Measurements from ENCODE around the gene ZNF783. TPM values are rescaled to one million over a fixed set of nuclear protein-coding genes. Genes with fewer than 3 reads are reported as not detected.
"Not testable (repeated sequence)": the region's sequence is repeated elsewhere in the genome, so short reads cannot be mapped to it uniquely, and the experiment has no call there.

The ZNF783 gene
- total and polyA plus RNA-seq, 2 donors: 7.1 to 12.2 TPM

DNA sequence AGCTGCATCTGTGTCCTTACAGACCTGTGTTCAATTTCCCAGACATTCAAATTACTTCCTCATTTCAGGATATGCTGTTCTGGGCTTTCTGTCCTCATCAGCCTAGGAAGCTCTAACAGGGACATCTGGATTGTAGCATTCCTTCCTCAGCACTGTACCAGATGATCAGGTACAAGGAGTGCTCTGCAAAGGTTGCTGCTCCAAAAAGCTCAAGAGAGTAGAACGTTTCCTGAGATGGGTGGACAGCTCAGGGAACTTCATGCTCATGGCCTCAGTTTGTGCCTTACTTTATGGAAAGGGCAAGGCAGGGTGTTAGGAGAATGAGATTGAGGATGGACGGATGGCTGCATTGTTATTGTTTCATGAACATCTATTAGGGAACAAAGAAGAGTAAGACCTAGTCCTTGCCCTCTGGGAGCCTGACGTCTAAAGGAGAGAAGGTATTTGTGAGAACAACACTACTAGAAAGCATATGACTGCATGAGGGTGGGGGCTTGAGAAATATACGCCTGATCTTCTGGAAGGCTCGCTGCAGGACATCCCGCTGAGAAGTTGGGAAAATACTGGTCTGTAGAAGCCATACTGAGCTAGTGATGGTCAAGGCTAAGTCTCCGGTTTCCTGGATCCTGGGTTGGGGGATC, 33.0 kb upstream of the ZNF783 start:
- Histone ChIP-seq H3K27ac (ENCODE audit: low read depth) (no peak overlapping the region), H3K4me1 (ENCODE audit: insufficient read depth) (no peaks in the 10 kb centered on the region), H3K4me3 (ENCODE audit: low read depth, low read length) (no peak overlapping the region), H3K36me3 (ENCODE audit: insufficient read depth) (peaks cover 4% of the 10 kb centered on the region)
- no peak for DNase-seq (ENCODE audit: extremely low spot score)
- WGBS: 58% methylated on average over 7 of the region's 7 CpGs

GRCh38 chr7:149229526-149229925, 32.5 kb upstream of the ZNF783 start:
- no peaks in the 10 kb centered on the region for H3K4me1 ChIP-seq (ENCODE audit: insufficient read depth)
- 71% methylated on average over 6 of the region's 6 CpGs for WGBS
- no peak for DNase-seq (ENCODE audit: extremely low spot score)
- H3K4me3 ChIP-seq (ENCODE audit: low read depth, low read length): no peak overlapping the region
- no peak overlapping the region for H3K27ac ChIP-seq (ENCODE audit: low read depth)
- peaks cover 2% of the 10 kb centered on the region for H3K36me3 ChIP-seq (ENCODE audit: insufficient read depth)

DNA sequence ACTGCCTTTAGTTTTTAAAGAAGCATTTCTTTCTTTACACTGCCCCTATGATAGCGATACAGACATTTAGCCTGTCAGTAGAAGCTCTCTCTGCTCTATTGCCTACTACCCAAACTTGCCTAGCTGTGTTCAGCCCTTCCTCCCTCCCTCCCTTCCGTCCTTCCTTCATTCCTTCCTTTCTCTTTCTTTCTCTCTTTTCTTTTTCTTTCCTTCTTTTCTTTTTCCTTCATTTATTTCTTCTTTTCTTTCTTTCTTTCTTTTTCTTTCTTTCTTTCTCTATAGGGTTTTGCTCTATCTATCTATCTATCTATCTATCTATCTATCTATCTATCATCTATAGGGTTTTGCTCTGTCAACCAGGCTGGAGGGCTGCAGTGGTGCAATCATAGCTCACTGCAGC, 29.6 kb upstream of the ZNF783 start:
- Histone ChIP-seq H3K27ac (ENCODE audit: low read depth) (no peak overlapping the region), H3K4me3 (ENCODE audit: low read depth, low read length) (no peak overlapping the region), H3K36me3 (ENCODE audit: insufficient read depth) (no peaks in the 10 kb centered on the region), H3K4me1 (ENCODE audit: insufficient read depth) (no peaks in the 10 kb centered on the region)
- DNase-seq (ENCODE audit: extremely low spot score): no peak
- WGBS: 80% methylated on average over 2 of the region's 2 CpGs

DNA sequence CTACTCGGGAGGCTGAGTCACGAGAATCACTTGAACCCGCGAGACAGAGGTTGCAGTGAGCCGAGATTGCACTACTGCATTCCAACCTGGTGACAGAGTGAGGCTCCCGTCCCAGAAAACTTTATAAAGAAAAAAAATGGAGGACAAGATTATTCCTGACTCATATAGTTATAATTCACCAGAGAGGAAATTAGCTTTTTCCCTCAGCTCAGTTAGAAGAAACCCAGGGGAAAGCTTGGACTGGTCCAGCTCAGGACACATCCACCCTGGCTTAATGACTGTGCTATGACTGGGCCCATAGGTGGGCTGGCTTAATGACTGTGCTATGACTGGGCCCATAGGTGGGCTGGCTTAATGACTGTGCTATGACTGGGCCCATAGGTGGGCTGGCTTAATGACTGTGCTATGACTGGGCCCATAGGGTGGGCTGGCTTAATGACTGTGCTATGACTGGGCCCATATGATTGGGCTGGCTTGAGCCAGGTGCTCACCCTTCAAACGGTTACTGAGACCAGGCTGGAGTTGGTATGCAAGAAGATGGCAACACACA, 28.3 kb upstream of the ZNF783 start:
- not testable (repeated sequence) for DNase-seq (ENCODE audit: extremely low spot score); H3K4me1 ChIP-seq (ENCODE audit: insufficient read depth); H3K36me3 ChIP-seq (ENCODE audit: insufficient read depth); H3K27ac ChIP-seq (ENCODE audit: low read depth); H3K4me3 ChIP-seq (ENCODE audit: low read depth, low read length)
- WGBS: 67% methylated on average over 7 of the region's 7 CpGs

DNA sequence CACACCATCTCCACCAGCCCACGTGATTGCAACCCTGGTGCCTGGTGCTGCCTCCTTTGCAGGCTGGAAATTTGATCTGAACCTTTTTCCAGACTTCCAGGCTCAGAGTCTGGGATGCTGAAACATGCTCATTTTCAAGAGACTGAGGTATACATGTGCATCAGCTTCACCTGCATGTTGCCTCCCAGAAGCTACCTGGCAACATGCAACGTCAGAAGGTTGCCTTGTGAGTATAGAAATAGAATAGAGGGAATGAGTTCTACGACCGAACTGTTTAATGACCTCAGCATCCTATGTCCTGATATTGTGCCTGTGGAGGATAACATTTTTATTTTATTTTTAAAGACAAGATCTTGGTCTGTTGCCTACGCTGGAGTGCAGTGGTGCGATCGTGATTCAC, 24.5 kb upstream of the ZNF783 start:
- no peak overlapping the region for H3K4me3 ChIP-seq (ENCODE audit: low read depth, low read length)
- no peaks in the 10 kb centered on the region for H3K36me3 ChIP-seq (ENCODE audit: insufficient read depth)
- peaks cover 3% of the 10 kb centered on the region for H3K4me1 ChIP-seq (ENCODE audit: insufficient read depth)
- no peak overlapping the region for H3K27ac ChIP-seq (ENCODE audit: low read depth)
- DNase-seq (ENCODE audit: extremely low spot score): no peak
- WGBS: 80% methylated on average over 7 of the region's 7 CpGs

DNA sequence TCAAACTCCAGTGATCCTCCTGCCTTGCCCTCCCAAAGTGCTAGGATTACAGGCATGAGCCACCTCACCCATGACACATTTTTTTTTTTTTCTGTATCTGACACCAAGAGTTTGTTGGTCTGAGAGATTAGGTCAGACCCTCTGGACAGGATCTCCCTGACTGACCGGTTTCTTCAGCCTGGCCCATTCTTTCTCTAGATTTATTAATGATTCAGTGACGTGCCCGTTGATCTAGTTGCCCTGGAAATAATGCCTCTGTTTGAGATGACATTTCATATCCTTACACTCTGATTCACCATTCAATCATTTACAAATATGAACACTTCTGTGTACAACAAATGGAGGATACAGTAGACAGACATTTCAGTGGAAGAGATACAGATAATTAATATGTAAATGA, 23.9 kb upstream of the ZNF783 start:
- Histone ChIP-seq H3K4me3 (ENCODE audit: low read depth, low read length) (no peak overlapping the region), H3K36me3 (ENCODE audit: insufficient read depth) (no peaks in the 10 kb centered on the region), H3K27ac (ENCODE audit: low read depth) (no peak overlapping the region), H3K4me1 (ENCODE audit: insufficient read depth) (peaks cover 3% of the 10 kb centered on the region)
- no peak for DNase-seq (ENCODE audit: extremely low spot score)
- 74% methylated on average over 3 of the region's 3 CpGs for WGBS

- H3K4me1 ChIP-seq (ENCODE audit: insufficient read depth): peaks cover 3% of the 10 kb centered on the region
- no peaks in the 10 kb centered on the region for H3K36me3 ChIP-seq (ENCODE audit: insufficient read depth)
- H3K27ac ChIP-seq (ENCODE audit: low read depth): peak within 1 kb of the TSS; percentile 63
- under 1% methylated on average over 64 of the region's 64 CpGs for WGBS
- H3K4me3 ChIP-seq (ENCODE audit: low read depth, low read length): peak within 1 kb of the TSS; percentile 90
- DNase-seq (ENCODE audit: extremely low spot score): peak; percentile 72
Measured at GRCh38 chr7:149239345-149240143, 22.5 kb upstream of the ZNF783 start, which contains the start of gene ZNF212. Gene ZNF212 (plus strand): TSS chr7:149239651. CDS start chr7:149239779, 128 bp downstream.

DNA sequence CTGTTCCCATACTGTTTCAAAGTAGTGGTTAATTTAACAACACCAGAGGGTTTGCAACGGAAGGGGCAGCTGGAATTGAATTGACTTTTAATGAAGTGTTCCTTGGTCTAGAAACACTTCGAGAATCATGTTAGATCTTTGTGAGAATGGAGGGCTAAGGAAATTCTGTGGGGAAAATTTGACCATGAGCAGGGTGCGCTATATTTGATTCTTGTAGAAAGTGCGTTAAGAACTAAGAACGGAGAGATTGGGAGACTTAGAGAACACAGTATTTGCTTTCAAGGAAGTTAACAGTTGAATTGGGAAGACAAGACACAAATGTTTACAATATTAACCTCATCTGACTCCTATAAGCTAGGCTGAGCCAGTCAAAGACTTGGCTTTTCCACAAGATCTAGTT, 21.4 kb upstream of the ZNF783 start:
- H3K4me1 ChIP-seq (ENCODE audit: insufficient read depth): peaks cover 3% of the 10 kb centered on the region
- no peak for DNase-seq (ENCODE audit: extremely low spot score)
- WGBS: 74% methylated on average over 5 of the region's 5 CpGs
- peak overlapping the region; percentile 90 for H3K4me3 ChIP-seq (ENCODE audit: low read depth, low read length)
- H3K27ac ChIP-seq (ENCODE audit: low read depth): no peak overlapping the region
- H3K36me3 ChIP-seq (ENCODE audit: insufficient read depth): no peaks in the 10 kb centered on the region

DNA sequence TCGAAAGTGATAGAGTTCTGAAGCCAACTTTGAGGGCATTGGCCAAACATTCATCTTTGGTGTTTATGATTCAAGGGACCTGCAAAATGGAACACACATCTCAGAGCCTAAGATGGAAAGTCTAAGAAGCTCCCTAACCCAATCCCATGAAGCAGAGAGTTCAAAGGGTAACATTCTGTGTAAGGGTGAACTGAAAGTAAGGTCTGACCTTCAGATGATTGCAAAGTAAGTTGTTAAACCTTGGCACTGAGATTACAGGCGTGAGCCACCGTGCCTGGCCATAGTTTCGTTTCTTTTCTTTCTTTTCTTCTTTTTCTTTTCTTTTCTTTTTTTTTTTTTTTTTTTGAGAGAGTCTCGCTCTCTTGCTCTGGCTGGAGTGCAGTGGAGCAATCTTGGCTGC, 20.3 kb upstream of the ZNF783 start:
- DNase-seq (ENCODE audit: extremely low spot score): no peak
- Histone ChIP-seq H3K36me3 (ENCODE audit: insufficient read depth) (no peaks in the 10 kb centered on the region), H3K4me3 (ENCODE audit: low read depth, low read length) (no peak overlapping the region), H3K4me1 (ENCODE audit: insufficient read depth) (peaks cover 3% of the 10 kb centered on the region), H3K27ac (ENCODE audit: low read depth) (no peak overlapping the region)
- WGBS: 96% methylated on average over 5 of the region's 5 CpGs

DNA sequence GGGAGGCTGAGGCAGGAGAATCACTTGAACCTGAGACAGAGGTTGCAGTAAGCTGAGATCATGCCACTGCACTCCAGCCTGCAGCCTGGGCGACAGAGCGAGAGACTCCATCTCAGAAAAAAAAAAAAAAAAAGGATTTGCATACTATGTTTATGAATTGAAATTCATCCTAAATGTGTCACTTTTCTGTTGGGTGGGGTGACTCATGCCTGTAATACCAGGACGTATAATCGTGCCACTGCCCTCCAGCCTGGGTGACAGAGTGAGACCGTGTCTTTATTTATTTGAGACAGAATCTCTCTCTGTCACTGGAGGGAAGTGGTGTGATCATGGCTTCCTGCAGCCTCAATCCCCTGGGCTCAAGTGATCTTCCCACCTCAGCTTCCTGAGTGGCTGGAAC, 16.8 kb upstream of the ZNF783 start:
- Histone ChIP-seq H3K27ac (ENCODE audit: low read depth) (no peak overlapping the region), H3K36me3 (ENCODE audit: insufficient read depth) (no peaks in the 10 kb centered on the region), H3K4me3 (ENCODE audit: low read depth, low read length) (no peak overlapping the region), H3K4me1 (ENCODE audit: insufficient read depth) (peaks cover 3% of the 10 kb centered on the region)
- 79% methylated on average over 5 of the region's 5 CpGs for WGBS
- DNase-seq (ENCODE audit: extremely low spot score): no peak

DNA sequence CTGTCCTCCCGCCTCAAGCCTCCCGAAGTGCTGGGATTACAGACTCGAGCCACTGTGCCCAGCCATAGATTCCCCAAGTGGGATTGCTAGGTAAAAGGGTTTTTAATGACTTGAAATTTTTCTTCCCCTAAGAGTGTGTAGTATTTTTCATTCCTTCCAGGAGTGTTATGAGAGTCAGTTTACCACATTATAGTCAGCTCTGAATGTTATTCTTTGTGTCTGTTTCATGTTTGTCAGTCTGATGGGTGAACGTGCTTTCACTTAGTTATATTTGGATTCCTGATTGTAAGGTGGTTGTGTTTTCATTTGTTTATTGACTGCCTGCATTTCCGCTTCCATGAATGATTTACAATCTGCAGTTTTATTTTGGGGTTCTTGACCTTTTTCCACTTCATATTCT, 16.3 kb upstream of the ZNF783 start:
- WGBS: 83% methylated on average over 5 of the region's 5 CpGs
- no peak overlapping the region for H3K4me3 ChIP-seq (ENCODE audit: low read depth, low read length)

DNA sequence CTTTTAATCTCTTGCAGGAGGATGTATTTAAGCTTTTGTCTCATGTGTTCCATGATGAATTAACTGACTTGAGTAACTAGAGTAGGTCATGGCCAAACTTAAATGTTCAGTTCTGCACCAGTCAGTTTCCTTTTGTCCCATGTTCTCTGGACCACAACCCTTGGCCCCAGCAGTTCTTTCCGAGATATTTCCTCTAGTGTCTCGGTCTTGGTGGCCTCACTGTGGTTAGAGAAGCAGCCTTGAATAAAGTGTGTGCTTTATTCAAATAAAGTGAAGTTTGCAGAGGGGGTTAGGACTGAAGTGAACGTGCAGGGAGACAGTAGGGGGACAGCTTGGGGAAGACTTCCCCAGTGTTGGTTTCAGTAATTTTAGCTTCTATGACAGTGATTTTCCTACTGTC, 13.2 kb upstream of the ZNF783 start:
- WGBS: 73% methylated on average over 3 of the region's 3 CpGs

More for the DNA sequence above, 16.3 kb upstream of the ZNF783 start:
- Histone ChIP-seq H3K4me1 (ENCODE audit: insufficient read depth) (no peaks in the 10 kb centered on the region), H3K27ac (ENCODE audit: low read depth) (no peak overlapping the region), H3K36me3 (ENCODE audit: insufficient read depth) (no peaks in the 10 kb centered on the region)
- no peak for DNase-seq (ENCODE audit: extremely low spot score)

GRCh38 chr7:149250151-149250550, 11.8 kb upstream of the ZNF783 start:
- H3K4me3 ChIP-seq (ENCODE audit: low read depth, low read length); DNase-seq (ENCODE audit: extremely low spot score); H3K4me1 ChIP-seq (ENCODE audit: insufficient read depth); H3K36me3 ChIP-seq (ENCODE audit: insufficient read depth); H3K27ac ChIP-seq (ENCODE audit: low read depth): not testable (repeated sequence)
- WGBS: 95% methylated on average over 18 of the region's 18 CpGs

More for the DNA sequence above, 13.2 kb upstream of the ZNF783 start:
- DNase-seq (ENCODE audit: extremely low spot score): no peak
- Histone ChIP-seq H3K4me1 (ENCODE audit: insufficient read depth) (no peaks in the 10 kb centered on the region), H3K4me3 (ENCODE audit: low read depth, low read length) (no peak overlapping the region), H3K36me3 (ENCODE audit: insufficient read depth) (peaks cover 3% of the 10 kb centered on the region), H3K27ac (ENCODE audit: low read depth) (no peak overlapping the region)

GRCh38 chr7:149251518-149251917, 10.5 kb upstream of the ZNF783 start:
- not testable (repeated sequence) for H3K36me3 ChIP-seq (ENCODE audit: insufficient read depth); H3K4me1 ChIP-seq (ENCODE audit: insufficient read depth); H3K4me3 ChIP-seq (ENCODE audit: low read depth, low read length); DNase-seq (ENCODE audit: extremely low spot score); H3K27ac ChIP-seq (ENCODE audit: low read depth)
- WGBS: 94% methylated on average over 10 of the region's 10 CpGs
